GM20000 (cell line): ENCODE measurements around the gene XYLB.

Source experiments
- DNase-seq: peaks from one replicate; pipeline ENCODE4 v3.0.0; 2012; ENCODE audit warnings: low spot score
- TF ChIP-seq, protein P1 (sequence below): IDR thresholded peaks from 2 replicates; pipeline ENCODE4 v1.5.1; 2012; ENCODE audit warnings: mild to moderate bottlenecking, control low read depth; ENCODE audit errors: extremely low read depth, missing control alignments

XYLB gene

GRCh38 chr3:38383156-38383875 is 36.7 kb downstream of the XYLB start:
- no peak for DNase-seq
- TF ChIP-seq, protein P1, sequence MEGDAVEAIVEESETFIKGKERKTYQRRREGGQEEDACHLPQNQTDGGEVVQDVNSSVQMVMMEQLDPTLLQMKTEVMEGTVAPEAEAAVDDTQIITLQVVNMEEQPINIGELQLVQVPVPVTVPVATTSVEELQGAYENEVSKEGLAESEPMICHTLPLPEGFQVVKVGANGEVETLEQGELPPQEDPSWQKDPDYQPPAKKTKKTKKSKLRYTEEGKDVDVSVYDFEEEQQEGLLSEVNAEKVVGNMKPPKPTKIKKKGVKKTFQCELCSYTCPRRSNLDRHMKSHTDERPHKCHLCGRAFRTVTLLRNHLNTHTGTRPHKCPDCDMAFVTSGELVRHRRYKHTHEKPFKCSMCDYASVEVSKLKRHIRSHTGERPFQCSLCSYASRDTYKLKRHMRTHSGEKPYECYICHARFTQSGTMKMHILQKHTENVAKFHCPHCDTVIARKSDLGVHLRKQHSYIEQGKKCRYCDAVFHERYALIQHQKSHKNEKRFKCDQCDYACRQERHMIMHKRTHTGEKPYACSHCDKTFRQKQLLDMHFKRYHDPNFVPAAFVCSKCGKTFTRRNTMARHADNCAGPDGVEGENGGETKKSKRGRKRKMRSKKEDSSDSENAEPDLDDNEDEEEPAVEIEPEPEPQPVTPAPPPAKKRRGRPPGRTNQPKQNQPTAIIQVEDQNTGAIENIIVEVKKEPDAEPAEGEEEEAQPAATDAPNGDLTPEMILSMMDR, result no peak

DNA sequence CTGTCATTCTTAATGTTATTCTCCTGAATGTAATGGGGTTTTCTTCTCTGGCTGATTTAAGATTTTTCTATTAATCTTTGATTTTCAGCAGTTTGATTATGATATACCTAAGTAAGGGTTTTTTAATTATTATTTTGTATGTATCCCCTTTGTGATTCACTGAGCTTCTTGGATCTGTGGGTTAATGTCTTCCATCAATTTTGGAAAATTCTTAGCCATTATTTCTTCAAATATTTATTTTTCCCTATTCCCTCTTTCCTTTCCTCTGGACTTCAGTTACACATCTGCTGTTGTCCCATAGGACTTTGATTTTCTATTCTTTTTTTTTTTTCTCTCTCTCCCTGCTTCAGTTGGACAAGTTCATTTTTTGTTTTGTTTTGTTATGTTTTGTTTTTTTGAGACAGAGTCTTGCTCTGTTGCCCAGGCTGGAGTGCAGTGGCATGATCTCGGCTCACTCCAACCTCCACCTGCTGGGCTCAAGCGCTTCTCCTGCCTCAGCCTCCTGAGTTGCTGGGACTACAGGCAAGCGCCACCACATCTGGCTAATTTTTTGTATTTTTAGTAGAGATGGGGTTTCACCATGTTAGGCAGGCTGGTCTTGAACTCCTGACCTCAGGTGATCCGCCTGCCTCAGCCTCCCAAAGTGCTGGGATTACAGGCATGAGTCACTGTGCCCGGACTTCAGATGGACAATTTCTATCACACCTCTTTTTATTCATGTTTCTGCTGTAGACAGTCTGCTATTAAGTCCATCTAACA is 40.6 kb downstream of the XYLB start:
- TF ChIP-seq, protein P1, result no peak
- DNase-seq, result no peak

DNA sequence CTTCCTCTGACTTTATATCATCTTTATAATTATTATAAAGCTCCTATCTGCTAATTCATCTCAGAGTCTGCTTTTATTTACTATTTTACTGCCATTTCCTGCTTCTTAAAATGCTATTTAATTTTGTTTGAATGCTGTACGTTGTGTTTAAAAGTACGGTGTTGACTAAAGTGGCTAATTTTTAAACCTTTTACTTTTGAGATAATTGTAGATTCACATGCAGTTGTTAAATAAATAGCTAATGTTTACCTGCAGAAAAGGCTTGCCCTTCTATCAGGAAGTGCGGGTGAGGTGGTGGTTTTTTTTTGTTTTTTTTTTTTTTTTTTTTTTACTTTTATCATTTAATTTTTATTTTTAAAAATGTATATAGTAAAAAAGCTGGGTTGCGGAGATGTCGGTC is 41.3 kb downstream of the XYLB start:
- DNase-seq, result no peak
- TF ChIP-seq, protein P1, result no peak

DNA sequence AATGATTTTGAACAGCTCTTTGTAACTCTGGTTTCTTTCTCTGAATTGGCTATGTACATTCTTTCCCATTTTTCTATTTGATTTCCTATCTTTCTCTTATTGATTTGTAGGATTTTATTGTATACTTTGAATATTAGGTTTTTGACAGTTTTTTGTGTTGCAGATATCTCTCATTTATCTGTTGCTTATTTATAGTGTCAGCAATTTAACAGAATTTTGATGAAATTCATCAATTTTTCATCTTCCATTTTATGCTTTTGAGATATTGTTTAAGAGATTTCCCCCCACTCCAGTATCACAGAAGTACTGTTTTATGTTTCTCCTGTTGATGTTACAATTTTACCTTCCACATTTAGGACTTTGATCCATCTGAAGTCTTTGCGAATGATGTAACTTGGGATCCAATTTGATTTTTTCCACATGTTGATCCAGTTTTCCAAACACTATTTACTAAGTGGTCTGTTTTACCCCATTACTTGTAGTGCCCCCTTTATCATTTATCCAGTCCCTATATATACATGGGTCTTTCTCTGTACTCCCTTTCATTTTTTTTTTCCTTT is 46.1 kb downstream of the XYLB start:
- DNase-seq, result no peak
- TF ChIP-seq, protein P1, result no peak

DNA sequence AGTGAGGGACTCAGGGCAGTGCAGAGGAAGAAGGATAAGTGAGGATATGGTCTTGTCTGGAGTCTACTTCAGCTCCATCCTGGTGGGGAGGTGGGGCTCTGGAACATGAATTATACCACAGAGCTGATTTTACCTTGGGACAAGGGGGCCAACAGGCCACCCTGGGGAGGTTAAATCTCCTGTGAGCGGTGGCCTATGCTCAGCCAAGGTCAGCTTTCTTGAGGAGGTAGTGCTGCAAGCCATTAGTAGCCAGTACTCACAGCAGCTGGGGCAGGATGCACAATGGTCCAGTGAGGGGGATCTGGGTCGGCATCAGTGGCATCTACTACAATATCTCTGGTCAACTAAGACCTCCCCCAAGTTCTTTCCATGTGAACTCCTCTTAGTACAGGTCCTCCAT is 49.7 kb downstream of the XYLB start:
- TF ChIP-seq, protein P1, result no peak
- DNase-seq, result no peak

- TF ChIP-seq, protein P1, result no peak
- DNase-seq, result no peak
Observed at GRCh38 chr3:38396861-38397260, 50.3 kb downstream of the XYLB start.

DNA sequence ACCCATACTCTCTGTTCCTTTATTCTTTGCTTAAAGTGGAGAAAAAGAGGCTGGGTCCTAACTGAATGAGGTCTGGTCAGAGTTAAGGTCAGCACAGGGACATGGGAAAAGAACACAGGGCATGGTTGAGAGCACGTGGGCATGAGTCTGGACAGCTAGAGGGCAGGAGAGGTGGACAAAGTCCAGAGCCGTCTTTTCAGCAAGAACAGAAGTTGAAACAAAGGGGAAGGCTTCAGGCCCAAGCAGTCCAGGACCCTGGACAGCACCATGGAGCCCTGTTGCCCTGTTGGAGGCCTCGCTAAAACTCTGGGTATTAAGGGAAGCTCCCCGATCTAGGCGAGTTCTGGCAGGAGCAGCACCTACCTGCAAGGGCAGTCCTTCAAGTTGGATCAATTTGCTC is 50.7 kb downstream of the XYLB start:
- DNase-seq, result peak; percentile 44
- TF ChIP-seq, protein P1, result no peak
